Parathyroid adenoma (tissue), 2 donors: ENCODE data around the gene SLC25A47.
"Not testable (repeated sequence)": the region's sequence is repeated elsewhere in the genome, so short reads cannot be mapped to it uniquely, and the experiment has no call there.

Source experiments
- H2AFZ ChIP-seq: fragments of 300-600 bp; sonication (generic); one replicate; pipeline ENCODE4 v1.7.0; 2017; ENCODE audit warnings: antibody characterized with exemption, mild to moderate bottlenecking
- H3K27ac ChIP-seq: fragments of 300-600 bp; sonication (generic); one replicate; pipeline ENCODE4 v1.7.0; 2017
- H3K27me3 ChIP-seq: fragments of 300-600 bp; sonication (generic); one replicate; pipeline ENCODE4 v1.7.0; 2017; ENCODE audit warnings: low read length; ENCODE audit not compliant: control insufficient read depth, insufficient read depth
- H3K36me3 ChIP-seq: fragments of 300-600 bp; sonication (generic); one replicate; pipeline ENCODE4 v1.7.0; 2017; ENCODE audit warnings: low read length; ENCODE audit not compliant: control insufficient read depth, insufficient read depth
- H3K4me1 ChIP-seq: fragments of 300-600 bp; sonication (generic); one replicate; pipeline ENCODE4 v1.7.0; 2017; ENCODE audit warnings: control low read depth
- H3K4me2 ChIP-seq: fragments of 300-600 bp; sonication (generic); one replicate; pipeline ENCODE4 v1.7.0; 2017; ENCODE audit warnings: low read length
- H3K4me3 ChIP-seq: fragments of 300-600 bp; sonication (generic); one replicate; pipeline ENCODE4 v1.7.0; 2017; ENCODE audit warnings: low read depth, low read length
- H3K79me2 ChIP-seq: fragments of 300-600 bp; sonication (generic); one replicate; pipeline ENCODE4 v1.7.0; 2017; ENCODE audit warnings: control low read depth
- H3K9ac ChIP-seq: fragments of 300-600 bp; sonication (generic); one replicate; pipeline ENCODE4 v1.7.0; 2017; ENCODE audit warnings: mild to moderate bottlenecking
- H3K9me3 ChIP-seq: fragments of 300-600 bp; sonication (generic); one replicate; pipeline ENCODE4 v1.7.0; 2017; ENCODE audit warnings: low read length; ENCODE audit not compliant: control insufficient read depth
- TF ChIP-seq, protein P1 (sequence below): fragments of 300-600 bp; sonication (generic); IDR thresholded peaks from one replicate; pipeline ENCODE4 v1.7.0; 2017; ENCODE audit warnings: antibody characterized with exemption, mild to moderate bottlenecking
- donor health status: primary hyperparathyroidism.

The SLC25A47 gene

GRCh38 chr14:100339766-100340422 is 16.8 kb downstream of the SLC25A47 start:
- H3K27ac ChIP-seq = no peak overlapping the region

GRCh38 chr14:100340423-100340813 is 17.3 kb downstream of the SLC25A47 start:
- TF ChIP-seq, protein P1, sequence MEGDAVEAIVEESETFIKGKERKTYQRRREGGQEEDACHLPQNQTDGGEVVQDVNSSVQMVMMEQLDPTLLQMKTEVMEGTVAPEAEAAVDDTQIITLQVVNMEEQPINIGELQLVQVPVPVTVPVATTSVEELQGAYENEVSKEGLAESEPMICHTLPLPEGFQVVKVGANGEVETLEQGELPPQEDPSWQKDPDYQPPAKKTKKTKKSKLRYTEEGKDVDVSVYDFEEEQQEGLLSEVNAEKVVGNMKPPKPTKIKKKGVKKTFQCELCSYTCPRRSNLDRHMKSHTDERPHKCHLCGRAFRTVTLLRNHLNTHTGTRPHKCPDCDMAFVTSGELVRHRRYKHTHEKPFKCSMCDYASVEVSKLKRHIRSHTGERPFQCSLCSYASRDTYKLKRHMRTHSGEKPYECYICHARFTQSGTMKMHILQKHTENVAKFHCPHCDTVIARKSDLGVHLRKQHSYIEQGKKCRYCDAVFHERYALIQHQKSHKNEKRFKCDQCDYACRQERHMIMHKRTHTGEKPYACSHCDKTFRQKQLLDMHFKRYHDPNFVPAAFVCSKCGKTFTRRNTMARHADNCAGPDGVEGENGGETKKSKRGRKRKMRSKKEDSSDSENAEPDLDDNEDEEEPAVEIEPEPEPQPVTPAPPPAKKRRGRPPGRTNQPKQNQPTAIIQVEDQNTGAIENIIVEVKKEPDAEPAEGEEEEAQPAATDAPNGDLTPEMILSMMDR = no peak
- H3K4me1 ChIP-seq = no peaks in the 10 kb centered on the region
- no peaks in the 10 kb centered on the region for H3K9me3 ChIP-seq
- H3K4me3 ChIP-seq = no peak overlapping the region
- H3K9ac ChIP-seq = no peak overlapping the region
- H3K27me3 ChIP-seq = no peaks in the 10 kb centered on the region
- no peaks in the 10 kb centered on the region for H3K36me3 ChIP-seq
- H2AFZ ChIP-seq = no peak overlapping the region
- no peak overlapping the region for H3K4me2 ChIP-seq
- H3K27ac ChIP-seq = no peak overlapping the region
- H3K79me2 ChIP-seq = no peaks in the 10 kb centered on the region

More at GRCh38 chr14:100339766-100340422, 16.8 kb downstream of the SLC25A47 start:
- H3K4me1 ChIP-seq = no peaks in the 10 kb centered on the region
- no peaks in the 10 kb centered on the region for H3K9me3 ChIP-seq
- no peak overlapping the region for H3K4me3 ChIP-seq
- H3K4me2 ChIP-seq = no peak overlapping the region
- H3K27me3 ChIP-seq = no peaks in the 10 kb centered on the region
- H3K79me2 ChIP-seq = no peaks in the 10 kb centered on the region
- H2AFZ ChIP-seq = no peak overlapping the region
- TF ChIP-seq, protein P1 = no peak
- no peak overlapping the region for H3K9ac ChIP-seq
- H3K36me3 ChIP-seq = no peaks in the 10 kb centered on the region

DNA sequence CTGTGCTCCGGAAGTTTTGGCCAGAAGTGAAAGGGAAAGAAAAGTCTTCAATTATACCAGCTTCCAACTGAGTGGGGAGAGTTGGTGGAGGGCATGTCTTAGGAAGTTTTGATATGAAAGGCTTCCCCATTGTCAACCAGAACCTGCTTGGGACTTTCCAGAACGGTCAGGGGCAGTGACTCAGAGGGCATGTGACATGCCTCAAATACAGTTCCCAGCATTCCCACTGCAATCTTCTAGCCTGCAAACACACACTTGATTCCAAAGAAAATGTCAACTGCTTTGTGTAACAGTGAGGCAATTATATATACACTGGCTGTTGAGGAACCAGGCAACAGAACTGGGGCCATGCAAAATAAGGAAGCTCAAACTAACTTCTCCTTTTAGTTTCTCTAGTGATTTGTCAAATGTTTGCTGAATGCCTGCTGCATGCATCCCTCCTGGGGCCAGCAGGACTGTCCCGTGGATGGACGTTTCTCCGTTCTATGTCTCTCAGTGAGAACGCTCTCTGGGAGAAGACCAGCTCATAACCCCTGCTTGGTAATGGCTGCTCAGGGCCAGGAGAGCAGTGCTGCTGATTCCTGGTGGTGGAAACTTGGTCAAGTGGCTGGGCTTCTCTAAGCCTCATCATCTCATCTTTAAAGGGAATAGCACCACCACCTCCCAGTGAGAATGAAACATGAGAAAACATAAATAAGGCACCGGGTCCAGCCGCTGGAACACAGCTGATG is 18.3 kb downstream of the SLC25A47 start:
- Histone ChIP-seq H3K9me3 (no peaks in the 10 kb centered on the region), H3K4me3 (no peak overlapping the region), H3K27ac (peak overlapping the region; percentile 15), H3K9ac (no peak overlapping the region), H3K4me1 (no peaks in the 10 kb centered on the region), H3K27me3 (no peaks in the 10 kb centered on the region), H3K36me3 (no peaks in the 10 kb centered on the region), H2AFZ (no peak overlapping the region), H3K79me2 (no peaks in the 10 kb centered on the region), H3K4me2 (no peak overlapping the region)
- TF ChIP-seq, protein P1 = no peak

- H3K27ac ChIP-seq = no peak overlapping the region
- no peaks in the 10 kb centered on the region for H3K36me3 ChIP-seq
- H3K4me3 ChIP-seq = no peak overlapping the region
- no peaks in the 10 kb centered on the region for H3K27me3 ChIP-seq
- H3K4me2 ChIP-seq = no peak overlapping the region
- no peaks in the 10 kb centered on the region for H3K4me1 ChIP-seq
- H3K79me2 ChIP-seq = no peaks in the 10 kb centered on the region
- no peak overlapping the region for H2AFZ ChIP-seq
- no peak overlapping the region for H3K9ac ChIP-seq
- TF ChIP-seq, protein P1 = no peak
- H3K9me3 ChIP-seq = no peaks in the 10 kb centered on the region
Measured at GRCh38 chr14:100342195-100342594, 19.1 kb downstream of the SLC25A47 start.

DNA sequence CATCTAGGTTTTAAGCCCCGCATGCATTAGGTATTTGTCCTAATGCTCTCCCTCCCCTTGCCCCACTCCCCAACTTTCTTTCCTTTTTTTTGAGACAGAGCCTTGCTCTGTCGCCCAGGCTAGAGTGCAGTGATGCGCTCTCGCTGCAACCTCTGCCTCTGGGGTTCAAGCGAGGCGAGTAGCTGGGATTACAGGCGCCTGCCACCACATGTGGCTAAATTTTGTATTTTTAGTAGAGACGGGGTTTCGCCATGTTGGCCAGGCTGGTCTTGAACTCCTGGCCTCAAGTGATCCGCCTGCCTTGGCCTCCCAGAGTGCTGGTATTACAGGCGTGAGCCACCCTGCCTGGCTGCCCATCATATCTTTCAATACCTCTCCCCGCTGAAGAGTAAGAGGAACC is 19.7 kb downstream of the SLC25A47 start:
- not testable (repeated sequence) for H2AFZ ChIP-seq, H3K9me3 ChIP-seq, H3K4me2 ChIP-seq, H3K79me2 ChIP-seq, H3K4me3 ChIP-seq, H3K9ac ChIP-seq, H3K4me1 ChIP-seq, H3K36me3 ChIP-seq, H3K27me3 ChIP-seq, H3K27ac ChIP-seq

DNA sequence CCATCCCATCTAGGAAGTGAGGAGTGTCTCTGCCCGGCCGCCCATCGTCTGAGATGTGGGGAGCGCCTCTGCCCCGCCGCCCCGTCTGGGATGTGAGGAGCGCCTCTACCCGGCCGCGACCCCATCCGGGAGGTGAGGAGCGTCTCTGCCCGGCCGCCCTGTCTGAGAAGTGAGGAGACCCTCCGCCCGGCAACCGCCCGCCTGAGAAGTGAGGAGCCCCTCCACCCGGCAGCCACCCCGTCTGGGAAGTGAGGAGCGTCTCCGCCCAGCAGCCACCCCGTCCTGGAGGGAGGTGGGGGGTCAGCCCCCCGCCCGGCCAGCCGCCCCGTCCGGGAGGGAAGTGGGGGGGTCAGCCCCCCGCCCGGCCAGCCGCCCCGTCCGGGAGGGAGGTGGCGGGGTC is 21.5 kb downstream of the SLC25A47 start:
- H3K9me3 ChIP-seq, H3K79me2 ChIP-seq, H3K27ac ChIP-seq, H3K4me1 ChIP-seq, H2AFZ ChIP-seq, H3K4me3 ChIP-seq, H3K27me3 ChIP-seq, H3K36me3 ChIP-seq, H3K9ac ChIP-seq, H3K4me2 ChIP-seq: not testable (repeated sequence)
